Fibroblast of skin of scalp (primary cell): ENCODE measurements around the gene AFF3.

Experiments used
- DNase-seq: peaks from one replicate; pipeline ENCODE4 v3.0.0-alpha.2; 2013

AFF3 gene

DNA sequence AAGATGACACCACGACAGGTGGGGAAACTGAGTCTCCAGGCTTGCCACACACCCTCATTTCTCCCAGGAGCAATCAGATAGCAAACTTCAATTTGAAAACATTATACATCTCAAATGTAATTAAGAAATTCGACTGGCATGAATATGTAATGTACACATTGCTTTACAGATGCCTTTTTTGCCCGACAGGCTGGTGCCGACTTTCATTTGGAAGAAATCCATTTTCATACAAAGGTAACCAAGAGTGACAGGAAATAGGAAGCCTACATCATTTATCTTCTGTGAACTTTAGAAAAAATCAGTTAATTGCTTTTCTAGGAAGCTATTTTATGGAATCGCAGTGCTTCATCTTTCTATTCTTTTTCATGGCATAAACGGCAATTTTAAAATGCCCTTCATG, 140.3 kb downstream of the AFF3 start:
- no peak for DNase-seq

DNA sequence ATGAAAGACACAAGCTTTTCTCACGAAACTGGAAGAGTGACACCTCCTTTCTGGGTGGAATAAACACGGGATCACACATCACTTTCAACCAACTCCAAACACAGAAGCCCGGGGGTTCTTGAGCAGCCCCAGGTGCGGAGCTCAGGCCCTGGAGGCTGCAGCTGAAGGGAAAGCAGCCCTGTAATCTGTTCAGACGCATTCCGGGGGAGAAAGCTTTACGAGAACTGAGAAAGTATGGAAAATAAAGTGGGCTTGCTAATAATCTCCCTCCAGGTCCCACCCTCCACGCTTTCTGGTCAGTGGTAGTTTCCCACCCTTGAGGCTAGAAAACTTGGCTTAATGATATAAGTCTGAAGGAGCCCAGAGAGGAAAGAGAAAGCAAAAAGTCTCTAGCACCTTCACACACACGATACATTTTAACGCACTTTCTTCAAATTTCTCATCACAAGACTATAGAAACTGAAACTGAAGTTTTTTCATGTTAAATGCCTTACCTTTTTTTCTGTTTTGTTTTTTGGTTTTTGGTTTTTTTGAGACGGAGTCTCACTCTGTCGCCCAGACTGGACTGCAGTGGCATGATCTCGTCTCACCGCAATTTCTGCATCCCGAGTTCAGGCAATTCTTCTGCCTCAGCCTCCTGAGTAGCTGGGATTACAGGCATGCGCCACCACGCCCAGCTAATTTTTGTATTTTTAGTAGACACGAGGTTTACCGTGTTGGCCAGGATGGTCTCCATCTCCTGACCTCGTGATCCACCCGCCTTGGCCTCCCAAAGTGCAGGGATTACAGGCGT, 141.3 kb downstream of the AFF3 start:
- DNase-seq, result no peak

DNA sequence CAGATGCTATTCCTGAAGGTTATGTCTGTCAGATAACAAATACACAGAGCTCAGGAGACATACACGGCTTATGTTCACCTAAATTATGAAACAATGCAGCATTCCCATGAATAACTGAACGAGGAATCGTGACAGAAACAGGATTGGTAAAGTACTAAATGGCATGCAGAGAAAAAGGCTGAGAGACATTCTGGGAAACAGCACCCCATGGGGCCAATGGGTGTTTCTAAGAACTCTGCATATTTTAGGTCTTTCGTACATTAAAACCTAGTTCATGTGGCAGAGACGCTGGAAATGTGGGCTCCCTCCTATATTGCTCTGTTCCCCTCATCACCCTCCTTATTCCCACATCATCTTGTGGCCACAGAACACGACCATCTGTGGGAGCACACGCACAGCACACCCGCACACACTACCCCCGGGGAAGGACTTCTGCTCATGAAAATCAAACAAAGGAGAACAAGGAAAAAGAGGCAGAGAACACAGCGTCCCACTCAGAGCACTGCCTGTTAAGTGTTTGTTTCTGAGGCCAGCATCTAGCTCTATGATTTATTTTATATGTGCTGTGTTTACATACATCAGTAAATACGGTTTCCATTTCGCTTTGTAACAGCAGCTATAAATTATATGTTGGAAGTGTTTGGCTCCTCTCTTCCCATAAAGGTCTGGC, 143.6 kb downstream of the AFF3 start:
- peak; percentile 75 for DNase-seq

DNA sequence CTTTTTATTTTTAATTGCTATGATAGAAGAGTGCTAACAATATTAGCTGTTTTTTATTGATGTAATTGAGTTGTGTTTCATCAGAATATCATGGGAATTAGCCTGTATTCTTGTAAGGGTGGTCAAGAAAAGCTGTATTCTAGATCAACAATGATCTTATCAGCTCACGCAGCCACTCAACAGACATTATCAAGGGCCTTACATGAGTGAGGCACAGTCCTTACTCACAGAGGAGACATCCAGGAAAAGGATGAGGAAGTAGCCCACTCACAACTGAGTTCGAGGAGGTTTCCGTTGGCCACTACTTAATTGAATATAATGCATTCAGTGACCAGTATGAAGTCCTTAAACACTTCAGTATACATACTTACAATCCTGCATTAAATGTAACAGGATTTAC, 152.5 kb downstream of the AFF3 start:
- no peak for DNase-seq

DNA sequence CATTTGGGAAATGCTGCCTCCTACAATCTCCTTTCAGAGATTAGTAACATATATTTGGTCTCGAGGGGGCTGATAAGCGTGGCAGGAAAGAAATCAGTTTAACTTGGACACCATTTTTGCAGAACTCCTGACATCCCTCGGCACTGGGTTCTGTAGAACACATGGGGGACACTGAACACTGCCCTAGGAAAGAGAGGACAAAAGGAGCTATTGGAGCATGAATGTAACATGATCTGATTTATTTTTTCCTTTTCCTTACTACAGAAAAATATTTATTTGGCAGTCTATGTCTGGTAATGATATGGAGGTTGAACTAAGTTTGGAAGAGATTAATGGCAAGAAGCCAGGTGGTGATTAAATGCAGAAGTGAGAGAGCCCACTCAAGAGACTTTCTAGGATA, 153.8 kb downstream of the AFF3 start:
- DNase-seq, result peak; percentile 39

DNA sequence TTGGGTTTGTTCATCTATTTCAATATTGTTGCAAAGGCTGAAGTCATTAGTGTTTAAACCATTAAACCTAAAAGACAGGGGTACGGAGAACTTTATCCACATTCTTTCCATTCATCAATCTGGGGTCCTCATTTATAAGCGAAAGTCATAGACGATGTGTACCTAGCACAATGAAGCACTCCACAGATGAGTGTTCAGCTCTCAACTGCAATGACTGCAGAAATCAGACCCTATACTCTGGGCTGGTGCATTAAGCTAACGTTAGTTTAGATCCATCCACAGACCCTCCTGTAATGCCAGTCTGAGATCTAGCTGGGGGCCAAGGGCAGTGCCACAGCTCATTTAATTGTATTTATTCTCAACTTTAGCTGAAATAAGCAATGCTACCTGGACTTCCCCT, 155.2 kb downstream of the AFF3 start:
- no peak for DNase-seq

DNA sequence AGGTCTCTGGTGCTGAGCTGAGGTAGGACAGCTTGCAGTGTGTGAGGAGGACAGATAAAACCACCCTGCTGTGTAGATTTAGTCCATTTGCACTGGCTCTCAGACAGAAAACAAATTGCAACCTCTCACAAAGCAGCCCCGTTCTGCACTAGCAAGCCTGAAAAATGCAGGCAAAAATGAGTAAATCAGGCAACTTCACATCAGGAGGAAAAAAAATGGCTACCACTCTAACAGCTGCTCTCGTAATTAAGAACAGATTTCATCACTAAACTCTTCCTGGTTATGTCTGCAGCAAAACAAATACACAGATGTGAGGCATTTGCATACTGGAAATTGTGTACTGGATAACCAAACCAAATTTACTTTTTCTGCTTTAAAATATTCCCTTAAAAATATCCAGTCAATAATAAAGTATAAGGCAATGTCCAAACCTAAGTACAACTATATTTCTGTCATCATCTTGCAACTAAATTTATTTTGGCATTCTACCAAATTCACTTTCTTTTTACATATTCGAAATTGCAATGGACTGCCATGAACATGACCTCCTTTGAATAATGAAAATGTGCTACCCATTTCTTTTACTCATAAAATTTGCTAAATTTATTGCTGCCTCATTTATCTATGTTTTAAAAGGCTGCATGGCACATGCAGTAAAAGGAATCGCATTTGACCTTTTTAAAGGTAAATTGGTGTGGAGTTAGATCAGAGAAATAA, 157.4 kb downstream of the AFF3 start:
- DNase-seq, result peak; percentile 78

DNA sequence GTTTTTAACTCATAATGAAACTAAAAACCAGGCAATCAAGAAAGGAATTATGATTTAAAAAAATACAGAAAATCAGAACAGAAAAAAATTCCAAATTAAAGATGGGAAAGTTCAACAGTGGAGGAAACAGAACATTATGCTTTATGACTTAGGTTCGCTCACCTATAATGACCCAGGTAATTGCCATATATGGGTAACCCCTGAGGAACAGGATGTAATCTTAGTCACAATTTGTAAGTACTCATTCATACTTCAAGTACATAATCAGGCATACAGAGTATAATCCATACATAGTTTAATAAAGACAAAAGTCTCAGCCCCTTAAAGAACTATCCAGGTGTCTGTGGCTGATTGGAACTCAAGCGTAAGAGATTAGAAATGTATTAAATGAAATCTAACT, 159.6 kb downstream of the AFF3 start:
- no peak for DNase-seq

DNA sequence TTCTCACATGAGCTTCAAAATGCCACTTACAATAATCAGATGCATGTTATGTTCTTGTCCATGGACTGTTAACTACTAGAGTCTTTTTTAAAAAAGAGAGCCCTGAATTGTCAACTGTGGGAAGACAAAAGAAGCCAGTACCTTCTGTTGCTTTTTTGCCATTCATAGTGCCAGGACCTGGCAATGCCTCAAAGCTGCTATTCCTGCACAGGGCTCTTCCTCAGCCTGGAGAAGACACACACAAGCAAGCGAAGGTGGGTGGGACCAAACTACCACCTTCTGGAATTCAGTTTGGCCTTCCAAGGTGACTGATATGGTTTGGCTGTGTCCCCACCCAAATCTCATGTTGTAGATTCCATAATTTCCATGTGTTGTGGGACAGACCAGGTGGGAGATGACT, 160.6 kb downstream of the AFF3 start:
- DNase-seq, result no peak

DNA sequence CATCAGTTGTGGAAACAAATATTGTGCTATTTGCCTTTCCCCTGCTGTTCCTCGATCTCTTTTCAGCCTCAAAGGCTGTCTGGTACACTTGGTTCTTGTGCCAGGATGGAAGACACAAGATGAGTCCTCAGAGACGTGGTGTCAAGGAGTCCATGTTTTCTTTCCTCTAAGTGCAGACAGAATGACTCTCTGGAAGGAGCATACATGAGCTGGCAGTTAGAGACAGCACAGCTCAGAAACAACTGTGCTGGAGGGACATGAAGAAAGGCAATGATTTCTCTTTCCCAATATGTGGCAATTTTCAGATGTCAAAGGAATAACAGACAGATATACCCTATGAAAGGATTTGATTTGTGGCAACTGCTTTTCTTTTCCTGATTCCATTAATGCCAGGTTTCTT, 162.2 kb downstream of the AFF3 start:
- no peak for DNase-seq

DNA sequence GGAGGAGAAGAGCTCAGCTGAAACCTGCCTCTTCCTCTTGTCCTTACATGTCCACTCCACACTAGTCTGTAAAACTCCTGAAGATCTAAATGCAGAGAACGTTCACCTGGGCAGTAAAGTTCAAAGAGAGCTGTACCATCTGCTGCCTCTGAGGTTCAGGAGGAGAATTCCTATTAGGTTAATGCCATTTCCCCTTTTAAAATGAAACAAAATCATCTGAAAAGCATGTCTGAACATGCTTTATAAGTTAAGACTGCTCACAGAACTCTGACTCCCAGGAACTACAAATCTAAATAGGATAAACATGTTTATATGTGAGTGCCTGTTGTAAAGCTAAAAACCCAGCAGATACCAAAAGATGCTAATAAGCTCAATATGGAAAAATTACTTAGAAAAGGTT, 164.4 kb downstream of the AFF3 start:
- no peak for DNase-seq

DNA sequence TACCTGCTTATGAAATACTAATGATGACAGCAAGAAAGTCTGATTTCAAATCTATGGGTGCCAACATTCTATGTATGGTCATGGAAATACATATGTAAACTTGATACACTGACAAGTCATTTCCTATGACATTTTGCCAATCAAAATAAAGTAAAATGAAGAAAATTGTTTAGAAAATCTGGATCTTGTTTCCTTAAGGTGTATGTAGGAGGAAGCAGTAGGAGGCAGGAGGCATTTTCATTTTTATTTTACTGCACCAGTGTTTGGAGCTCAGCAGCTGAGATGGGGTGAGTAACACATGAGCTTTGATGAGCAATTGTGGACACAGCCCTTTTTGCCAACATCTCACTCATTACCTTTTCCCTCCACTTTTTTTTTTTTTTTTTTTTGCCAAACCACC, 167.0 kb downstream of the AFF3 start:
- peak; percentile 48 for DNase-seq

DNA sequence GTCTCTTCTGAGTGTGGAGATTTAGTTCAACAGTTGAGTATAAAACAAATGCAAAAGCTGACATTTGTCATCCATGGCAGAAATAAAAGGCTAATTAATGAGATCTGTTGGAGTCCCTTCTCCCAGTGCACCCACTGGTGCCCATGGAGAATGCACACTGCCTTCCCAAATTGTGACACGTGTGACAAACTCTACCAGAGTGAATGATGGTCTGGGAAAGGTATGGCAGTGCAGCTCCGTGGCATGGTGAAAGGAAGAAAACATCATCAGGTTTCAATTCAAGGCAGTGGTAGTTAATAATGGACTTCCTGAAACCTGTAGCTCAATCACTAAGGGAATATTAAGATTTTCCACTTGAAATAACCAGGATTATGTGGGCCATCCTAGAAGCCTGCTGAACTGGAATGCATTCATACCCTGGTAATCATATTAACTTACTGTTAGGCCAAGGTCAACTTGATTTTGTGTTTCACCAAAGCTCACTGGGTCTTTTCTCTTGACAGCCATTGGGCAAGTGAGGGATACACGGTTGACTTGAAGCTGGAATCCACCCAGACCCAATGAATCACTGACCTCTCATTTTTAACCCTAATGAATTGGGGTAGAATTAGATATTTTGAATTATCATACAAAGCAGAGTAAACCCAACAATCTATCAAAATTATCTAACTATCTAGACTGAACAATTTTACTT, 167.6 kb downstream of the AFF3 start:
- peak; percentile 24 for DNase-seq

DNA sequence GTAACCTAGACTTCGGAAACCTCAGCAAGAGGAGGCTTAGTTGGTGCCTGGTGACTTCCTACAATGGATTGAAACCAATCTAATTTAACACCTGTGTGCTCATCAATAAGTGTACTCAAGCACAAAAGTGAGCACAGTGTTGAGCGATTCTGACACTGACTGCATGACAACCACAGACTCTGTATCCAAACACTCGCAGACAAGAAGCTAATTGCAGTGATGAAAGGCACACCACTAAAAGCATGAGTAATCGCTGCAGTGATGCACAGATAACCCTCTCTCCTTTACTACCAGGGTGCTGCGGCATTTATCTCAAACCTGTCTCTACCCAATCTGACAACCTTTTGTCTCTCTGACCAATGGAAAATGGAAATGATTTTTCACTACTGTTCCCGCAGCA, 168.1 kb downstream of the AFF3 start:
- no peak for DNase-seq

DNA sequence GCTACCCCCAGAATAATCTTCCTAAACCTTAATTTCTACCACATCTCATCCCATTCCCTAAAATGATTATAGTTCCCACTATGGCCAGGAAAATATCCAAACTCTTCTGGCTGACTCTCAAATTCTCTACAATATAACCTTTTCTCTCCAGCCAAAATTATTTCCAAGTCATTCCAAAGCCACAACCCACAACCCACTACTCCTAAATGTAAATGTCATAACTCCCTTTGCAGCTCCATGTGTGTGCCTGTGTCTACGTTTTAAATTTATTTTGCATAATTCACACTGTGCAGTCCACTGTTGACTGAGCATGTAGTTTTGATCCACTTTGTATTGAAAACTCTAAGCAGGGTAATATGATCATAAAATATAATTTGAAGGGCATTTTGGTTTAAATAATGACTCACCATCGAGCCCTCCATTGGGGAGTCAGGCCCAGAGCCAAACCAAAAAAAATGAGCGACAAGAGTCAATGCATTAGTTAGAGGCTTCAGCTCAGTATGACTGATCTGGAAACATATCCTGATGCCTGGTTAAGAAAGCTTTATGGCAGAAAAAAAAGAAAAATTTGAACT, 171.0 kb downstream of the AFF3 start:
- peak; percentile 76 for DNase-seq

DNA sequence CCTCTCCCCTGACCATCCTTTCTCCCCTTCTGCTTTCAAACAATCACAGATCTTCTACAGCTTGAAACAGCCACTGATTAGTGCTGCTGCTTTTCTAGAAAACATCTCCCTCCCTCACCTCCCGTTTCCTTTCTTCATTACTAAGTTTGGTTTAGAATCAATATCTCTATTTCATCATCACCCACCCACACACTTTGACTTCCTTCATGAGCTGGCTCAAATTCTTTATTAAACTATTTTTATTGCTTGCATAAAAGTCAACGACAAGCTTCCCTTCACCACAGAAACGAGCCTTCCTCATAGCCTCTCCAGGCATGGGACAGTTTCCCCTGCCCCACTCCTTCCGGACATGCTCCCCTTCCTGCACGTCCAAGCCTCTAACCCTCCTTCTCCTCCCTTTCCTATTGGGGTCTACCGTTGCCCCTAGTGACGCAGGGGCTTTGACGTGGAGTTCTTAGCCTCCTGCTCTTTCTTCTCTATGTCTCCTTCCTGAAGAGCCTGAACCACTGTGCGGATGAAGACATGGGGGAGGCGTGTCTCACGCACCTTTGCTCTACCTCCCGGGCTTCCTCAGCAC, 172.0 kb downstream of the AFF3 start:
- DNase-seq, result peak; percentile 19

DNA sequence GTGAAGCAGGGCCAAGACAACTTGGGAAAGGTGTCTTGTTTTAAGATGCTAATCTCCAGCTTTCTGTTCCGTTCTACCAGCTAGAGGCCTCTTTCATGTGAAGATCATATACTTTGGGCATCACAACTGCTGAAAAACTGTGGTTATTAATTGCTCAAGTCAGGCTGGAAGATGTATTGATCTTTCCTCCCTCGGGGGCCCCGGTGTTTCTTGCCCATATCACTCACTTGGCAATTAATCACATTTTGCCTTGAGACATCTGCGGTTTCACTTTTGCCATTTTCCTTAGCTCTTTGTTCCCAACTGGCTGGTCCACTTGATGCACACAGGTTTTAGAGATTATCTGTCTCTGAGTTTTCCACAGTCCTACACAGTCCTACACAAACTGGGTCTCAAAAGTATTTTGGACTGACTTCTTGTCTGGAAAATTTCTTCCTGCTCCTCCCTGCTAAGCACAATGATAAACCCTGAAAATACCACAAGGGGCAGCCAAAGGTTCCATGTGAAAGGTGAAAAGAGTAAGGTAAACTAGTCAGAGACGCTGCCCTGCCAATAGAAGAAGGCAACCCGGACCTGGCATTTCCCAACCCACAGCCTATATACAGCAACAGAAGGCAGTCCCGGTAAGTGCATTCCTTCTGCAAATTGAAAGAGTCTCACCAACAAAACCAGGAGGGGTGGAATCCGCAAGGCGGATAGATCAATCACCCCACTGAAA, 181.0 kb downstream of the AFF3 start:
- no peak for DNase-seq

DNA sequence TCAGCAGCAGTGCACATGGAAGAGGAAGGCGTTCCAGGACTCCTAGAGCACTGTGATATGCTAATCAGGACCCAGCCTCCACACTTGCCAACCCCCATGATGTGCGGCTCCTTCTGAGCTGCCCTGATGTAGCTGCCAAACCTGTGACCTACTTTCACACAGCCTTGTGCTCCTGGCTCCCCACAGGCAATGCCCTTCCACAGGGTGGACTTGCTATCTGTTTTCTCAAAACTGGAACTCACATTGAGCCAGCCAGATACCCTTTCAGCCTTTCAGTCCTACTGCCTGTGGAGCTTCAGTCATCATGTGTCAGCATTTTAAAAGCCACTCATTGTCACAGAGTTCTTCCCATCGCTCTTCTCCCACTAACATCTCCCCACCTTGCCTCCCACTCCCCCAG, 181.6 kb downstream of the AFF3 start:
- DNase-seq, result no peak

DNA sequence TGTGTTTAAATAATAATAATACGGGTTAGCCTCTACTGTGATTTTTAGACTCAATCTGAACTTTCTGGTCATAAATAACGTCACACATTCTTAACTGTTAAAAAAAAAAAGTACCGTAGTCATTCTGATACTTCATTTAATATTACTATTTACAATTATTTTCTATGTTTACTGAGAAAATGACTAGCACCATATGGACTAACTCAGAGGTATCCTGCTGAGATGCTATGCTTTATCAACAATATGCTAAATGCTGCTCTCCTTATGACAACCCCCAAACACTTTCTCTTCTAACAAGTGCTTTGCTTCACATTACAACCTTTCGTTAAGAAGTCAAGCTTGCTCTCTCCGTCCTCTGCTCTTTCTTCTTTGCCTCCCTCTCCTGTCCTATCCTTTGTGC, 182.1 kb downstream of the AFF3 start:
- no peak for DNase-seq

DNA sequence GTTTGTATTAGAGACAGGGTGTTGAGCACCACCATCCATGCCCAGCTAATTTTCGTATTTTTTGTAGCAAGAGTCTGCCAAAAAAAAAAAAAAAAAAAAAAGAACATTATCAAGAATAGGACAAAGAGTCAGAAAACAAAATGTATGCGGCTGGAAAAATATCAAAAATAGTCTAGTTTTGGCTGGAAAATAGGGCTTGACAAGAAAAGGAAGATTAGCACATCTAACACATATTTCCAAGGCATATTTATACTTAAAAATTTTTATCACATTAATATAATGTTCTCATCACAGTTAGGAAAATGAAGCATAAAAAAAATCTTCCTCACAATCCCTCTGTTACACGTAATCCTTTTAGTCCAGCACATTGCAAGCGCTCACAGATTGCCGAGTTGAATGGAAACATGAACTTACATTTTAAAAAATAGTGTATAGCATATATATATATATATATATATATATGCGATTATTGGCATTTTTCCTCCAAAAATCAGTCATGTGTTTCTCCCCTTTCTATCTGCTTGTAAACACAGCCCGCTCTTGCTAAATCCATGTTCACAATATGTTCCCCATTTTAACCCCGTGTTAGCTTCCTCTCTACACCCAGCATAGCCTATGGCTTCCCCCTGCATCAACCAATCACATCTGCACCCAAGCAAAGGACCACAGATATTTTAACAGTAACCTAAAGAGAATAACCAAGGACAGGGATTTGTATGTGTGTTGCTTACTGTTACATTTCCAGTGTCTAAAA, 183.0 kb downstream of the AFF3 start:
- DNase-seq, result no peak
